Endodermal cell (in vitro differentiated cells): ENCODE results near the gene IFNLR1. TPM values are rescaled to one million over a fixed set of nuclear protein-coding genes. Genes with fewer than 3 reads are reported as not detected.

Experiments
- DNase-seq: peaks from one replicate; pipeline ENCODE4 v3.0.0-alpha.2; 2017
- H3K27ac ChIP-seq: 2 replicates; pipeline ENCODE4 v1.5.1; 2013; ENCODE audit warnings: mild to moderate bottlenecking, low read depth, low read length, moderate library complexity
- H3K27me3 ChIP-seq: 2 replicates; pipeline ENCODE4 v1.6.1; 2013; ENCODE audit warnings: mild to moderate bottlenecking, low read length, moderate library complexity; ENCODE audit not compliant: insufficient read depth, control insufficient read depth, poor library complexity, severe bottlenecking
- H3K36me3 ChIP-seq: 2 replicates; pipeline ENCODE4 v1.7.0; 2013; ENCODE audit warnings: mild to moderate bottlenecking, low read length, moderate library complexity; ENCODE audit not compliant: control insufficient read depth, insufficient read depth
- H3K4me1 ChIP-seq: one replicate; pipeline ENCODE4 v1.7.0; 2013; ENCODE audit warnings: low read length; ENCODE audit not compliant: control insufficient read depth, insufficient read depth
- H3K4me3 ChIP-seq: 2 replicates; pipeline ENCODE4 v1.5.1; 2013; ENCODE audit warnings: mild to moderate bottlenecking, low read length, moderate library complexity
- H3K9ac ChIP-seq: 2 replicates; pipeline ENCODE4 v1.6.1; 2013; ENCODE audit warnings: mild to moderate bottlenecking, low read length, moderate library complexity; ENCODE audit not compliant: poor library complexity, severe bottlenecking; ENCODE audit errors: extremely low read depth
- H3K9me3 ChIP-seq: 2 replicates; pipeline ENCODE4 v1.6.1; 2013; ENCODE audit warnings: mild to moderate bottlenecking, low read length, moderate library complexity; ENCODE audit not compliant: control insufficient read depth
- H3K27ac Mint-ChIP-seq: 2 replicates; pipeline ENCODE4 v1.8.0; 2020; ENCODE audit warnings: mixed read lengths
- H3K27me3 Mint-ChIP-seq: 2 replicates; pipeline ENCODE4 v1.8.0; 2021; ENCODE audit warnings: mild to moderate bottlenecking, mixed read lengths; ENCODE audit not compliant: insufficient read depth
- H3K36me3 Mint-ChIP-seq: 2 replicates; pipeline ENCODE4 v1.8.0; 2020; ENCODE audit warnings: low read depth, mixed read lengths
- H3K4me1 Mint-ChIP-seq: 2 replicates; pipeline ENCODE4 v1.8.0; 2020; ENCODE audit warnings: mixed read lengths
- H3K4me3 Mint-ChIP-seq: 2 replicates; pipeline ENCODE4 v1.8.0; 2020; ENCODE audit warnings: mild to moderate bottlenecking, moderate library complexity, mixed read lengths
- H3K9me3 Mint-ChIP-seq: 2 replicates; pipeline ENCODE4 v1.8.0; 2020; ENCODE audit warnings: mild to moderate bottlenecking, mixed read lengths
- CTCF ChIP-seq: fragments of 200-600 bp; sonication (generic); conservative IDR thresholded peaks from 2 replicates; pipeline ENCODE4 v1.5.0; 2021; ENCODE audit warnings: antibody characterized with exemption, mild to moderate bottlenecking
- WGBS, 2 experiments: methylation state at CpG; one replicate each; pipeline versions ENCODE4 v1.1.5 to v1.1.7; 2013; ENCODE audit warnings: missing lambda C conversion rate in 2 of 2, mixed read lengths in 1 of 2; ENCODE audit not compliant: insufficient coverage in 1 of 2, insufficient read length in 1 of 2; 5-methylcytosine and 5-hydroxymethylcytosine counted together
- total RNA-seq, 2 donors: library from RNA; stranded (reverse); fragmentation: NEBNext Ultra II Directional in 1 of 2; extraction: Animal tissue kit (Norgen Biotek cat#: 25700) in 1 of 2; gene quantifications; 2 replicates in 1 of 2; 3 replicates in 1 of 2; pipeline ENCODE4 v1.2.1, GENCODE V29; 2021

Gene IFNLR1
- total RNA-seq, 2 donors from 2014 or later: 12.1 to 13.0 TPM

DNA sequence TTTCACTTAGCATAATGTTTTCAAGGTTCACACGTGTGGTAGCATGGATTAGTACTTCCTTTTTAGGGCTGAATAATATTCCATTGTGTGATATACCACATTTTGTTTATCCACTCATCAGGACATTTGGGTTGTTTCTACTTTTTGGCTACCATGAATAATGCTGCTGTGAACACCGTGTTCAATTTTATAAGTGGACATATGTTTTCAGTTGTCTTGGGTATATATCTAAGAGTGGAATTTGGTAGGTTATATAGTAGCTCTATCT lies 47.9 kb downstream of the IFNLR1 start:
- no peak overlapping the region for H3K27ac ChIP-seq
- no peaks in the 10 kb centered on the region for H3K27me3 ChIP-seq
- Mint-ChIP-seq H3K27me3 (peaks cover 1% of the 10 kb centered on the region), H3K36me3 (no peaks in the 10 kb centered on the region), H3K4me1 (peaks cover 10% of the 10 kb centered on the region), H3K9me3 (no peaks in the 10 kb centered on the region), H3K4me3 (no peak overlapping the region), H3K27ac (no peak overlapping the region)
- WGBS, 2 experiments: 84 to 91% methylated on average over 1 to 2 of the region's 2 CpGs
- no peak for TF ChIP-seq CTCF
- H3K4me3 ChIP-seq: no peak overlapping the region
- H3K36me3 ChIP-seq: no peaks in the 10 kb centered on the region
- peaks cover under 1% of the 10 kb centered on the region for H3K4me1 ChIP-seq
- no peak for DNase-seq
- H3K9me3 ChIP-seq: no peaks in the 10 kb centered on the region
- H3K9ac ChIP-seq: no peak overlapping the region

GRCh38 chr1:24138476-24139221 lies 48.4 kb downstream of the IFNLR1 start:
- 78 to 86% methylated on average over 13 of the region's 13 CpGs for WGBS, 2 experiments
- Mint-ChIP-seq H3K36me3 (no peaks in the 10 kb centered on the region), H3K4me3 (no peak overlapping the region), H3K4me1 (peaks cover 5% of the 10 kb centered on the region), H3K9me3 (no peaks in the 10 kb centered on the region), H3K27ac (no peak overlapping the region), H3K27me3 (peaks cover 1% of the 10 kb centered on the region)
- no peak for DNase-seq
- TF ChIP-seq CTCF: no peak
- Histone ChIP-seq H3K27me3 (no peaks in the 10 kb centered on the region), H3K9ac (no peak overlapping the region), H3K9me3 (no peaks in the 10 kb centered on the region), H3K36me3 (no peaks in the 10 kb centered on the region), H3K4me3 (no peak overlapping the region), H3K4me1 (no peaks in the 10 kb centered on the region), H3K27ac (no peak overlapping the region)

DNA sequence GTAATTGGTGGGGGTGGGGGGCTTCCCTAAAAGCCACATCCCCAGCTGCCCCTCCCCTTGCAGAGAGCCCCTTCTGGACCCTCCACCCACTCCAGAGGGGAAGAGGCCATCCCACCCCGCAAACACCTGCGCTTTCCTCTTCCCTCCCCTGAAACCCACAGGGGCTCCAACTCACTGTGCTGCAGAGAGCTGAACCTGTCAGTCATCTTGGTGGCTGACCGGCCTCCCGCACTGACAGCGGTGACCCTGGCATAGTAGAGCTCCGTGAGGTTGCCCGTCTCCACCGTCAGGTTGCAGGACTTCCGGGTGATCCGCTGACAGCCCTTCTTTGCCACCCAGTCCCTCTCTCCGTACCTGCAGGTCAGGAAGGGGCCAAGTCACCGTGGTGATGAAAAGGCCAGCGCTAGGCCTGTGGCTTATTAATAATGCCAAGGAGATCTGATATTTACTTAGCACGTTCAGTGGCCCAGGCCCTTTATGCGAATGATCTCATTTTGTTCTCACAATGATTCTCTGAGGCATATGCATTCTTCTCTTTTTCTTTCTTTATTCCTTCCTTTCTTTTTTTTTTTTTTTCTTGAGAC lies 50.0 kb downstream of the IFNLR1 start:
- no peaks in the 10 kb centered on the region for H3K36me3 Mint-ChIP-seq
- H3K4me3 ChIP-seq: no peak overlapping the region
- no peak overlapping the region for H3K27ac Mint-ChIP-seq

More for the DNA sequence above, 50.0 kb downstream of the IFNLR1 start:
- Histone ChIP-seq H3K9me3 (no peaks in the 10 kb centered on the region), H3K27ac (no peak overlapping the region), H3K36me3 (no peaks in the 10 kb centered on the region), H3K9ac (no peak overlapping the region), H3K27me3 (no peaks in the 10 kb centered on the region), H3K4me1 (no peaks in the 10 kb centered on the region)
- H3K27me3 Mint-ChIP-seq: peaks cover under 1% of the 10 kb centered on the region
- H3K4me1 Mint-ChIP-seq: no peaks in the 10 kb centered on the region
- TF ChIP-seq CTCF: no peak
- no peak overlapping the region for H3K4me3 Mint-ChIP-seq
- DNase-seq: no peak
- WGBS, 2 experiments: 86 to 88% methylated on average over 13 to 15 of the region's 15 CpGs
- H3K9me3 Mint-ChIP-seq: no peaks in the 10 kb centered on the region
